Islet of Langerhans (tissue), 1 donor: ENCODE measurements around the gene RNF144A.
"Not testable (repeated sequence)": the region's sequence is repeated elsewhere in the genome, so short reads cannot be mapped to it uniquely, and the experiment has no call there.

Experiments
- FAIRE-seq: peaks from one replicate; lab custom pipeline; 2011; peaks lifted over from hg19 to GRCh38; lab: Jason Lieb, UNC

The RNF144A gene

DNA sequence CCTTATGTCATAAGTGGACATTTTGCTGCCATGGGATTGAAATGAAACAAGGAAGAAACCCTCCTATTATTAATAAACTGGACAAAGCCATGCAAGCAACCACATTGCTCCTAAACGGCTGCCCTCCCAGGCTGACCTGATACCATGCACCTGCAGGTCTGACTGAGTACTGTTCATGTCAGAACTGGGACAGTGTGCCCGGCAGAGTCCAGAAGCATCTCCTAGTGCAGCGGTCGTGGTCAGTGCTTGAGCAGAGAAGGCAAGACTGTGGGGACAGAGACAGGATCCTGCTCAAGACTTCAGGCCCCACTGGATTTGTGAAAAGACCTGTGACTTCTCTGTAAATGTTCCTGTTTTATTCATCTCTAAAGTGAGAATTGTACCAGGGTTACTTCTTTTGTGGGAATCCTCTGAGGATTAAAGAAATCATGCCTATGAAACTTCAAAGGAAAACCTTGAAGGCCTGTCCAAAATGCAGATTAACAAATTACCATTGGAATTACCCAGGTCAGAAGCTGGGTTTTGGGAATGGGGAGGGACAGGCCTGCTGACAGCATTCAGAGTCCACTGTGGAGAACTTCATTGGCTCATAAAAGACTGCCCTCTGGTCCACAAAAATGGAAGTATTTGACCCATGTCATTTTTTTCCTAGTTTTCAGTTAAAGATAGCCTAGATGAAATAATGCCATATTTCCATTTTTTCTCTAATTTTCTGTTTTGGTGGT lies 13.9 kb downstream of the RNF144A start:
- no peak for FAIRE-seq

DNA sequence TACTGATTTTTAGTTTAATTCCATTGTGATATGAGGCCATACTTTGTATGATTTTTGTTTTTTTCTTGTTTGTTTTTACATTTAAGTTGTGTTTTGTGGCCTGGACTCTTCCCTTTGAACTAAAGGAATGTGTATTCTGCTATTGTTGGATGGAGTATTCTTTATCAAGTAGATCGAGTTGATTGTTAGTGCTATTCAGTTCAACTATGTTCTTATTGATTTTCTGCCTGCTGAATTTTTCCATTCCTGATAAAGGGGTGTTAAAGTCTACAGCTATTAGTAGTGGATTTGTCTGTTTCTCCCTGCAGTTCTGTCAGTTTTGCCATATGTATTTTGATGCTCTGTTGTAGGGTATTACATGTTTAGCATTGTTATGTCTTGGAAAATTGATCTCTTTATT lies 14.5 kb downstream of the RNF144A start:
- FAIRE-seq: no peak

DNA sequence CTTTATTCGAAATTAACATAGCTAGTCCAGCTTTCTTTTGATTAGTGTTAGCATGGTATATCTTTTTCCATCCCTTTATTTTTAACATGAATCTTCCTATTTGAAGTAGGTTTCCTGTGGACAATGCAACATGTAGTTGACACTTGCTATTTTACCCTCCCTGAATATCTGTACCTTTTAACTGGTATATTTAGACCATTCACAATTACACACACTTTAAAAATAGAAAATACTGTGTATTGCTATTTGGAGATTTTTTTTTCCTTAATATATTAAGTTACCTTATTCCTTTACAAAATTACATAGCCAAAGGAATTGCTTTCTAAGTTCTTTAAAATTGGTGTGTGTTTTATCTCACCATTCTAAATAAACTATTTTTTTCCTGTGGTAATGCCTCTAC lies 15.0 kb downstream of the RNF144A start:
- no peak for FAIRE-seq

DNA sequence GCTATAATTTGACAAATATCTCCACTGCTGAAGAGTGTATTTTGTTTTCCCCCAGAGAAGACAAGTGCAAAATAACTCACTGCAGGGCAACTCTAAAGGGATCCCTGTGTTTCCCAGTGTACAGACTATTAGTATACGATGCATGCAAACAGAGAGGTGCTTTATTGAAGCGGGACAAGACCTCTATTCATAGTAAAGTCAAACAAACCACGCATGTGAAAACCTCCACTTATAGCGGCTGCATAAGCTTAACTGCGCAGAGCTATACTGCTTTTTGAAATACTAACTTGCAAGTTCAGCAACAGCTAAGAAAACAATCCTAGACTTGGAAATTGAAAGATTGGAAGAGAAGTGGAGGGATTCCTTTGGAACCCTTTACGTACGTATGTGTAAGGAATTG lies 15.6 kb downstream of the RNF144A start:
- FAIRE-seq: no peak

DNA sequence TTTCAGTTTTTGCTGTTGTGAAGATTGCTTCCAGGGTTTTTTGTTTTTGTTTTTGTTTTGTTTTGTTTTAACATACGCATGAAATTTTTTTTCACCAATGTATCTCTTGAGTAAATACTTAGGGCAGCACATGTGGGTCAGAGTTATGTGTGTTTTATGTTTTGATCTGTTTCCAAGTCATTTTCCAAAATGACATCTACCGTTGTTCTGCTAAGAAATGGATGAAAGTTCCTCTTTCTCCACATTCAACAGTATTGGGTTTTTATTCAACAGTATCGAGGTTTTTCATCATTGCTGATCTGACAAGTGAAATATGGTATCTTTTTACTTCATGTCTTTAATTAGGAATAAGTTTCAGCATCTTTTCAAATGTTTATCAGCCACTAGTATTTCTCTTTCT lies 16.7 kb downstream of the RNF144A start:
- no peak for FAIRE-seq

DNA sequence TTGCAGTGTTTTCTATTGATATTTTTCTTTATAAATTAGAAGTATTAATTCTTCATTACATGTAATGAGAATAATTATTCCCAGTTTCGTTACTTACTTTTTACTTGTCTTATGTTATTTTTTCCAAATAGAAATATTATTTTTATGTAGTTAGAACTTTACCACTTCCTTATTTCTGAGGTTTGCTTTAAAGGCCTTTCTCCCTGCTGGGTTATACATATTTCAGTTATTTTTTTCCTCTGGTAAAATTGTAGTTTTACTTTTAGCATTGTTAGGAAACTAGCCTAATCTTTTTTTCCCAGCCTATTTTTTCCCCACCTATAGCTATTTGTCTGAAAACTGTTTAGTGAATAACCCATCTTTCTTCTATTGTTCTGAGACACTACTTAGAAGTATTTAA lies 17.1 kb downstream of the RNF144A start:
- no peak for FAIRE-seq

DNA sequence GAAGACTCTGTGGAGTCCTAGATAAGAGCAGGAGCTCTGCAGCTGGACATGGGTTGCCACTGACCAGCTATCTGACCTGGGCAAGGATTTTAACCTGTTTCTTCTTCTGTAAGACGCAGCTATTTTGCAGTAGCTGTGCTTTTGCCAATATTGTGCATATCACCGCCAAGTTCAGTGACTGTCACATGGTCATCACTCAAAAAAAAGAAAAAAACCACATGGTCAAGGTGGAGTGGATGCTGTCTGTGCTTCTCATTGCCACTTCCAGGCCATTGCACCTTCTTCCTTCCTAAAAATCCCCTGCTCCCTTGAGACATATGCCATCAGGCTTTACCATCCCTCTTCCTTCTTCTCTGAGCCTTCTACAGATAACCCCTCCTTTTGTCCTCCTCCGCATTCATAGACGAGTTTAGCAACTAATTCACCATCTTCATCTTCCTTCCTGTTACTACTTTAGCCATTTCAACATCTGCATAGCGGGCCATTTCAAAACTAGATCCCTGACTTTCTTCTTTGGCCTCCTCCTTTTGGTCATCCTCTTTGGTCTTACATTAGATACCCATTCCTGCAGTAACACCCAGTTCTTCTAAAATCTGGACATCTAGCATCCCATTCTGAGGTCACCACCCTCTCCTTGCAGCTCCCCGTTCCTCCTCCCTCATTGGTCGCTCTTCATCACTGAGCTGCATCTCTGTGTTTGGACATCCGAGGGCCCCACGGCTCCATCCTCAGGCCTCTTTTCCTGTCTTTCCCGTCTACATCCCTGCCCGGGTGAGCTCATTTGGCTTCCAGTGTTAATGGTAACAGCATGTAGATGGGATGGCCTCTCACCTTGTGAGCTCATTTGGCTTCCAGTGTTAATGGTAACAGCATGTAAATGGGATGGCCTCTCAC lies 17.8 kb downstream of the RNF144A start:
- no peak for FAIRE-seq

DNA sequence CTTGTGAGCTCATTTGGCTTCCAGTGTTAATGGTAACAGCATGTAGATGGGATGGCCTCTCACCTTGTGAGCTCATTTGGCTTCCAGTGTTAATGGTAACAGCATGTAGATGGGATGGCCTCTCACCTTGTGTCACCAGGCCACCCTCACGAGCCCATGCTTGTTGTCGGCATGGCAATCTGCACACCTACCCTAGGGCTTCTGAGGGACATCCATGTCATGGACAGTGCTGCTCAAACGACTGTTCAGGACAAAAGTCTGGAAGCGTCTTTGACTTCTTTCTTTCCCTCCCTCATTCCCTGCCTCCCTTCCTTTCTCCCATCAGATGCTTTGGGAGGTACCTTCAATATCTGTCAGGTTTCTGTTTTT lies 18.4 kb downstream of the RNF144A start:
- not testable (repeated sequence) for FAIRE-seq

DNA sequence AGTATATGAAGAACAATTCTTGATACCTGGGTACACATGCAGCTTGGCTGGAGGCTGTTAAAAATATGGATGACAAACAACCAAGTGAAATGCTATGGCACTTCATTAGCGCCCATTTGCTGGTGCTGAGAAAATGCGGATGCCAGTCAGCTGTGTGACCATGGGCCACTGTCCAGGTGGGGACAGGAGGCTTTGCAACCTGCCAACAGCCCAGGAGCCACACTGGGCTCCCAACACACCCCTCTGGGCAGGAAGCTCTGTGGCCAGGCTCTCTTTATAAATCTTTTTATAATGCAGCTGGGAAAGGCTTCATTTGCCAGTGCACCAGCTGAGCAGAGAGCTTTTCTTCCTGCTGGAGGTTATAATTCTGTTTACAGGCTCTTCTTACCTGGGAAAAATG lies 19.9 kb downstream of the RNF144A start:
- no peak for FAIRE-seq

DNA sequence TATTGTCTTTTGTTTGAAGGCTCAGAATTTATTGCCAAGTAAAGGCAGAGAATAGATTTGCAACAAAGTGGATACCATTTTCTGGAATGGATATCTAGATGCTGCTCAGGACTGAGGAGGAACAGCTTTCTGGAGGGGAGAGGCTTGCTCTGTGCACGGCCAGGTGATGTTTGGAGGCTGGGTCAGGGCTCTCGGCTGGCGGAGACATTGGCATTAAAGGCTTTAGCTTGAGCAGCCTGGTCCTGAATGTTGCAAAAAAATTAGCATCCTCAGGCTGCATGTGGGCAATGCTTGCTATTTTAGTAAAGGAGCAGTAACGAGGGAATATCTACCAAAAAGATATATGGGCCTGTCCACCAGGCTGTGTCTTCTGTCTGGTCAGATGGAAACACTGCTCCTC lies 20.4 kb downstream of the RNF144A start:
- no peak for FAIRE-seq

DNA sequence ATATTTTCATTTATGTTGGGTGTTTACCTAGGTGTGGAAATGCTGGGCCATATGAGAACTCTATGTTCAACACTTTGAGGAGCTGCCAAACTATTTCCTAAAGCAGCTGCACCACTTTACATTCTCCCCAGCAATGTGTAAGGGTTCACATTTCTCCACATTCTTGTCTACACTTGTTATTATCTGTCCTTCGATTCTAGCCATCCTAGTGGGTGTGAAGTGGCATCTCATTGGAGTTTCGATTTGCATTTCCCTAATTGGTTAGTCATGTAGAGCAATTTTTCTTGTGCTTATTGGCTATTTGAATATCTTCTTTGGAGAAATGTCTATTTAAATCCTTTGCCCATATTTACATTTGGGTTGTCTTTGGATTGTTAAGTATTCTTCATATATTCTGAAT lies 21.9 kb downstream of the RNF144A start:
- FAIRE-seq: no peak

DNA sequence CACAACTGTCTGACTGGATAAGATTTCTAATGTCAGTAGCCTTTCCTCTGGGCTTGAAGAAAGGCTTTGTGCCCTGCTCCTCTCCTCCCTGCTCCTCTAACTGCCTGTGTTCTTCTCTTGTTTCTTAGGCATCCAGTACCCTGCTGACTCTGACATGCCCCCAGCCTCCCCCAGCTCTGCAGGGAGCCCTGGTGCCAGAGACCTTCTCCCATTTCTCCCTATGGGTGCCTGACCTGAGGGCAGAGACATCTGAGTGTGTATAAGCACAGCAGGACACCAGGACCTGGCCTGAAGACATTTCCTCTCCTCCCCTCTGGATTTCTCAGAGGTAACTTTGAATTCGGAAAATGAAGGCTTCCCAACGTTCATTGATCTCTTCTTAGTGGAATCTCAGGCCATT lies 23.6 kb downstream of the RNF144A start:
- FAIRE-seq: no peak

DNA sequence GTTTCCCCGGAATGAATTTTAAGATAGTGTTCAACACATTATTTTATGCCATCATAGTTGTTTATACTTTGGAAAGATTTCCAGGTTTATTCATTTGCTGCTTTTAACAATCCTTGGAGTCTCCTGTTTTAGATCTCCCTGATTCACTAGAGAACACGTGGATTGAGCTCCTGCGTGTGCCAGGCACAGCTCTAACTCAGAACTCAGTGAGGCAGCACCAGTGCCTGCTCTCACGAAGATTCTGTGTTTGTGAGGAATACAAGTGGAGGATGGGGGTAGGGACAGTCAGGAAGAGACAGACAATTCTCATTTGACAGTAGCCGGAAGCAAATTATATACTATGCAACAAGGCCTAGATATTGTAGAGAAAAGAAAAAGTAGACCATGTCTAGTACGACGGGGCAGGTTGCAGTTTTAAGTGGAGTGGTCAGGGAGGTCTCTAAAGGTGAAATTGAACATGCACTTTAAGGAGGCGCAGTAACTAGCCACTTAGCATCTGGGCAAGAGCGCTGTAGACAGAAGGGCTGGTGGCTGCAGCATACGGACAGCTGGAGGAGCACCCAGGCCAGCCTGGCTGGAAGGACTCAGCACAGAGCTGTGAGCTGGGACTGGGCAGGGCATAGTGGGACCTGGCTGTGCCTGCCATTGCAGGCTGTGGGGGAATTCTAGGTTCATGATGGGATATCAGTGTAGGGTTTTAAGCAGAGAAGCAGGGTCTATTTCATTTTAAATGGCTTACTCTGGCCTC lies 24.3 kb downstream of the RNF144A start:
- no peak for FAIRE-seq

DNA sequence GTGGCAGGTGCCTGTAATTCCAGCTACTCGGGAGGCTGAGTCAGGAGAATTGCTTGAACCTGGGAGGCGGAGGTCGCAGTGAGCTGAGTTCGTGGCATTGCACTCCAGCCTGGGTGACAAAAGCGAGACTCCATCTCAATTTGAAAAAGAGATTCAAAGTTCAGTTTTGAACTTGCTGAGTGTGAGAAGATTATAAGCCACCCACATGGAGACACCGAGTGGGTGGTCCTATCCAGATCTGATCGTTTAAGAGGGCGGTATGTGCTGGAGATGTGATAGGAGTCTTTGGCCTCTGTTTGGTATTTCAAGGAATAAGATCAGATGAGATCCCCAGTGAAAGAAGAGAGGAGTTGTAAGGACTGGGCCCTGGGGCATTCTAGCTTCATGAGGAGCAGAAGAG lies 25.6 kb downstream of the RNF144A start:
- FAIRE-seq: no peak

DNA sequence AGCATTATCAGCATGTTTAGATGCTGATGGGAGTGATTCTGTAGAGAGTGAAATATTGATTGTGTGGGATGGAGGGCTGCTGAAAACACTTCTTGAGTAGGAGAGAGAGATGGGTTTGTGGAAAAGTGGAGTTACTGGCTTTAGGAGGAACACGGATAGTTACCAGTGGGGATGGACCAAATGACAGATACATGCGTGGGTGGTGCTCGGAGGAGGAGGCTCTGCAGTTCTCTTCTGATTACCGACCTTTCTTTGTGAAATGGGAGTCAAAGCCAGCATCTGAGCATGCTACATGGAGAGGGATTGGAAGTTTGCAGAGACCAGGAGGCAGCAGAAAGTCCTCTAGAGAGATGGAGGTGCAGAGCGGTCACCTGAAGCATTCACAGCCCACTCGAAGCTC lies 26.3 kb downstream of the RNF144A start:
- no peak for FAIRE-seq

DNA sequence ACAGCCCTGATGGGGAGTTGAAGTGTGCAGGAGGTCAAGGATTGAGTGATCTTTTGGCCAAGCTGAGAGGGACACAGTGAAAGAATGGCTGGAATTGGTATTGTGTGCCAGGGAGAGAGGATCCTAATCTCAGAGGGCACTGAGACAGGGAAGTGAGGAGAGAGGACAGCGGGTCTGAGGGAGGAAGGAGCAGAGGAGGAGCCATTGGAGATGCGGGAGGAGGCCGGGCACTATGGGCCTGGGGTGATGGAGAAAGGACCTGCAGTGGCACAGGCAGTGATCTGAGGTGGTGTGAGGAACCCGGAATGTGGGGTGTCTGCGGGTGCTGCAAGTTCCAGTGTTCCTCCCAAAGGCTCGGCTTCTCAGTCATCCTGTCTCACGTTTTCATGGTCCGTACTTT lies 26.8 kb downstream of the RNF144A start:
- no peak for FAIRE-seq

DNA sequence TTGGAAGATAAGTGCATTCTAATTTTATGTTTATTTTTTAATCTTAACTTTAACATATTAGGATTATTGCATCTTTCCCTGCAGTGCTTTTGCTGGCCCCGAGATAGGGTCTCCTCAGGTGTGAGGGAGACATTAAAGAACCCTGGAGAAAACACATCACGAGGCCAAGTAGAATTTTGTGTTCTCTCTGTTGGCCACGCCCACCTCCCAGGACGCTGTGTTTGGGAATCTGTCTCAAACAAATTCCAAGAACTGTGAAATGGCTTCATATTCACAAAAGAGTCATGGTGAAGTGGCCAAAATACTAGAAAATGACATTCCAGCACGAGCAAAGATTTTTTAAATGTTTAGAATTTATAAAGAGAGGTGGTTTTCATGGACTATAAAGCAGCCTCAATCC lies 27.3 kb downstream of the RNF144A start:
- no peak for FAIRE-seq

DNA sequence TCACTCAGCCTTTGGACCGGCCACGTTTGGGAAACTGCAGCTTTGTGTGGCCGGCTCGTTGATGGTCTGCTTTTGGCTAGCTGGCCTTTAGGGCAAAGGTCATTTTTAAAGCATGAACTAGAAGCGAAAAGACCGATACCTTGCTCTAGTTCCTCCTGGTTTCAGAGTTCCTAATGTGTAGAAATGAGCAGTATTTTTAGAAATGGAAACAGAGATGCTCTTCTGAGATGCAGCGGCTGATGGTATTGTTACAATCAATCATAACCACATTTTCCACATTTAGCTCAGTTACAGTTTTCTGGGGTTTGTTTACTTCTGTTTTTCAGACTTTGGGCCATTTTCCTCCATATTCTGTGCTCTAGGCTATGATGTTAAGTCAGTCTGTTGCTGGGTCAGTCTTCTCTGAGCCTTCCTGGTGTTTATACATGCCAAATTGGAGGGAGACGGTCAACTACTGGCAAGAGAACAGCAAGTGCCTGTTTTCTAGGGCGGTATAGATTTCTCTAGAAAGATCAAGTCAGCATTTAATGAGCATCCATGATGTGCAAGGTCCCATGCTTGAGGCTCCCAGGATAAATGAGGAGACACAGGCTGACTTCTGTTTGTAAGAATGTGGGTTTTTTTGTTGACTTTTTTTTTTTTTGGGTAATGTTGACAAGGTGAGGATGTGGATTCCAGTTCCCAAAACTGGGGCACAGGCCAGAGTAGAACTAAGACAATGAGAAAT lies 28.0 kb downstream of the RNF144A start:
- FAIRE-seq: no peak

DNA sequence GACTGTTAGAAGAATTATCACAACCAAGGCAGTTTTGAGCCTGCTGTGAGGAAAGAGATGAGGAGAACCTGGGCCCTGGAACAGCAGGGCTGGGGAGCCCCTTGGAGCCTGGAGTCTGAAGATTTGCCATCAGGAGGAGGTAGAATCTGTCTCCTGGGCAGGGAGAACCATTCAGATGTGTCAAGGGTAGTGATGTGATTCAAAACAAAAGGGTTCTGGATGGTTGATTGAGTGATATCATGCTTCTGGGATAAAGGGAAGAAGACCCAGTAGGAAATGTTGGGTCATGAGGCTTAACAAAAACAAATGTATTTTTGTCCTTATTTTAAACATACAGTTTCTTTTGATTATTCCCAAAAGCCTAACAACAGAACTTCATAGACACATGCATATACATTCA lies 28.6 kb downstream of the RNF144A start:
- no peak for FAIRE-seq

DNA sequence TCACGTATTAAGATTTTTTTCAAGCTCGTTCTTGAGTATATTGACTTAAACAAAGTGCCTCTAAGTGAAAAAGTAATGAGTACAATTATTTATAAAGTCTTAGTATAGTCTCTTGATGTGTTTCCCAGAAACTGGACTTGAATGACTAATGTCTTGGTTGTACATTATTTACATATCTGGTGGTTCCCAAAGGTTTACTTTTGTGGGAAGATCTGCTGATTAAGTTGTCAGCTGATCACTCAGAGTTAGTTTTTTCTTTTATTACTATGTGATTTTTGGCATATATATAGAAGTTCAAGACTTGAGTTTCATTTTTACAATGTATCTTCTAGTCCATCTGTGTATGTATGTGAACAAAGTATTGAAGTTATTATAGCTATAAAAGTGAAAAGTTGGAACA lies 29.5 kb downstream of the RNF144A start:
- FAIRE-seq: peak; percentile 30

DNA sequence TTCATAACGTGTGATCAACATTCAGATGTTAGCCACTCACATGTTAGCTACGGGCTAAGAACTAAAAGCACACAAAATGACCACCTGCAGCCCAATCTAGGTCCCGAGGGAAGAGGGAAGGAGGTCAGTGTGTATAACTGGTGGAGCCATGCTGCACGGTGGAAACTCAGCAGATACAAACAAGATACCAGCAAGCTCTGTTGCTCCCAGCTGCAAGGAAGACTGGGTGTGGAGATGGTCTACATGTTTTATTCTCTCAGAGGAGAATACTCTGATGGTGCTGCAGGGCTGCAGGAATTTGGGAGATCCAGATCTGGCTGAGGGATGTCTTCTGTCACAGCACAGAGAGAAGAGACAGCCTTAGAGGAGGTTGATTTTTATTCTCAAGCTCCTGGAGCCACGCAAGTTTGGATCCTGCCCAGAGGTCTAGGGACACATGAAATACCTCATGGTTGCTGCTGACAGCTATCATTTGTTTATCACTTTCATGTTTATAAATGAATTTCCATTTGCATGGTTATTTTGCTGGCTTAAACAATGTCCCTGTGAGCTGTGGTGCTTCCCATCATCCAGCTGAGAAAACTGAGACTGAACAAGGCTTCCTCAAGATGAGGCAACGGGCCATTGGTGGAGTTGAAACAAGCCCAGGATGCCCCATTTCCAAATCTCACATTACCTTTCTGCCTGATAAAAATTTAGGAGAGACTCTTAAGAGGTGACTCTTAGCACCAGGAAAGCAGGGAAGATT lies 30.9 kb downstream of the RNF144A start:
- no peak for FAIRE-seq
